PC-9 (cell line): ENCODE data around the gene KRT8. TPM values are rescaled to one million over a fixed set of nuclear protein-coding genes. Genes with fewer than 3 reads are reported as not detected.
A peak's percentile ranks its signal among the peaks of the same experiment; 100 is the strongest.

ENCODE experiments used
- BruUV-seq: library from RNA; stranded (reverse); fragments of 400-500 nt; replicated peaks from 2 replicates; lab custom pipeline; 2021; lab: Mats Ljungman, UMichigan
- CTCF ChIA-PET: fragments of 300-600 bp; sonication (Branson Sonifier 250); formaldehyde crosslinking; loops from one replicate; lab custom pipeline; 2022; ENCODE audit warnings: antibody characterized with exemption; lab: Charles Lee
- POLR2A ChIA-PET: fragments of 300-600 bp; sonication (Branson Sonifier 250); formaldehyde crosslinking; loops from one replicate; lab custom pipeline; 2022; ENCODE audit warnings: antibody characterized with exemption; ENCODE audit not compliant: unreplicated experiment; lab: Charles Lee
- DNase-seq, 2 experiments: peaks; one replicate each; pipeline versions ENCODE4 v3.0.0 to v3.0.0-alpha.2; 2015 to 2022; ENCODE audit warnings: mixed read lengths in 1 of 2
- H2AFZ ChIP-seq: fragments of 200-600 bp; sonication (generic); 2 replicates; pipeline ENCODE4 v1.8.1; 2017; ENCODE audit warnings: antibody characterized with exemption
- H3F3A ChIP-seq: fragments of 200-600 bp; sonication (generic); 2 replicates; pipeline ENCODE4 v1.8.1; 2017; ENCODE audit warnings: antibody characterized with exemption, mild to moderate bottlenecking, low read depth; ENCODE audit not compliant: insufficient read depth
- H3K27ac ChIP-seq: fragments of 200-600 bp; sonication (generic); 2 replicates; pipeline ENCODE4 v1.6.1; 2016; ENCODE audit warnings: mixed run types
- H3K27me3 ChIP-seq: fragments of 200-600 bp; sonication (generic); 2 replicates; pipeline ENCODE4 v1.6.1; 2016; ENCODE audit warnings: low read depth, mixed run types; ENCODE audit not compliant: insufficient read depth
- H3K36me3 ChIP-seq: fragments of 200-600 bp; sonication (generic); 2 replicates; pipeline ENCODE4 v1.6.1; 2016; ENCODE audit warnings: low read depth, mixed run types
- H3K4me1 ChIP-seq: fragments of 200-600 bp; sonication (generic); replicated peaks from 2 replicates; pipeline ENCODE4 v1.6.1; 2016; ENCODE audit warnings: mixed run types; ENCODE audit not compliant: insufficient read depth
- H3K4me2 ChIP-seq: fragments of 200-600 bp; sonication (generic); 2 replicates; pipeline ENCODE4 v1.6.1; 2017; ENCODE audit warnings: mixed run types
- H3K4me3 ChIP-seq: fragments of 200-600 bp; sonication (generic); 2 replicates; pipeline ENCODE4 v1.6.1; 2016; ENCODE audit warnings: mixed run types
- H3K79me2 ChIP-seq: fragments of 200-600 bp; sonication (generic); 2 replicates; pipeline ENCODE4 v1.6.1; 2017; ENCODE audit warnings: low read depth, mixed run types
- H3K9me2 ChIP-seq: fragments of 200-600 bp; sonication (generic); 2 replicates; pipeline ENCODE4 v1.8.1; 2017; ENCODE audit warnings: mild to moderate bottlenecking; ENCODE audit not compliant: insufficient read depth
- H3K9me3 ChIP-seq: fragments of 200-600 bp; sonication (generic); 2 replicates; pipeline ENCODE4 v1.8.1; 2016; ENCODE audit warnings: low read depth; ENCODE audit not compliant: insufficient read depth
- H4K20me1 ChIP-seq: fragments of 200-600 bp; sonication (generic); 2 replicates; pipeline ENCODE4 v1.8.1; 2017; ENCODE audit not compliant: insufficient read depth
- CTCF ChIP-seq: fragments of 200-600 bp; sonication (generic); conservative IDR thresholded peaks from 2 replicates; pipeline ENCODE4 v1.6.1; 2017; ENCODE audit warnings: mixed run types, antibody characterized with exemption, mild to moderate bottlenecking, moderate library complexity
- EZH2 ChIP-seq: fragments of 200-600 bp; sonication (generic); IDR thresholded peaks from 2 replicates; pipeline ENCODE4 v1.8.0; 2017; ENCODE audit warnings: antibody characterized with exemption, low read depth
- intact Hi-C: fragments of 100-400 bp; cut with micrococcal nuclease; formaldehyde crosslinking; loops from one replicate; pipeline ENCODE4 v1.10.0; 2022; ENCODE audit not compliant: unreplicated experiment
- total RNA-seq: library from RNA; stranded (reverse); gene quantifications from 2 replicates; pipeline ENCODE4 v1.2.3, GENCODE V29; 2021

KRT8 gene
- total RNA-seq, 1 experiment from 2014 or later: 2,962 TPM

GRCh38 chr12:52950553-52950952 is 45.7 kb upstream of the KRT8 start:
- CTCF ChIA-PET: interaction anchor here (0.6 kb wide), 1 partner anchor 30 kb away, joined by 4 read pairs; no protein-coding TSS in a partner anchor
- H3F3A ChIP-seq: peaks cover 80% of the 10 kb centered on the region
- intact Hi-C loops: no loop called here
- H3K4me1 ChIP-seq: peaks cover 34% of the 10 kb centered on the region
- no peaks in the 10 kb centered on the region for H3K9me2 ChIP-seq
- H3K9me3 ChIP-seq: no peaks in the 10 kb centered on the region
- H4K20me1 ChIP-seq: peaks cover 39% of the 10 kb centered on the region
- H3K27ac ChIP-seq: peak overlapping the region; percentile 95
- H3K4me3 ChIP-seq: peak overlapping the region; percentile 94
- H2AFZ ChIP-seq: no peak overlapping the region
- peak overlapping the region; percentile 99 for H3K4me2 ChIP-seq
- H3K27me3 ChIP-seq: no peaks in the 10 kb centered on the region
- TF ChIP-seq EZH2 (no peak), CTCF (no peak)
- H3K36me3 ChIP-seq: peaks cover 40% of the 10 kb centered on the region
- DNase-seq: no peak
- no TSS peak for BruUV-seq
- POLR2A ChIA-PET: interaction anchor here (0.6 to 9.3 kb wide), 7 partner anchors 19 to 684 kb away, joined by 3 to 311 read pairs (median 10); partner anchors contain the start of gene KRT8
- H3K79me2 ChIP-seq: peaks cover 67% of the 10 kb centered on the region

- DNase-seq: peak; percentile 61 to 78
- CTCF ChIA-PET: interaction anchor here (0.6 to 0.8 kb wide), 2 partner anchors 25 to 30 kb away, joined by 4 read pairs; no protein-coding TSS in a partner anchor
- peaks cover 81% of the 10 kb centered on the region for H3F3A ChIP-seq
- no peaks in the 10 kb centered on the region for H3K9me3 ChIP-seq
- H3K4me3 ChIP-seq: peak overlapping the region; percentile 94
- peak overlapping the region; percentile 95 for H3K27ac ChIP-seq
- TSS peak; percentile 57 for BruUV-seq
- peaks cover 41% of the 10 kb centered on the region for H3K4me1 ChIP-seq
- H3K36me3 ChIP-seq: peaks cover 40% of the 10 kb centered on the region
- peaks cover 39% of the 10 kb centered on the region for H4K20me1 ChIP-seq
- H3K9me2 ChIP-seq: no peaks in the 10 kb centered on the region
- no peak overlapping the region for H2AFZ ChIP-seq
- TF ChIP-seq CTCF: no peak
- no peak for TF ChIP-seq EZH2
- POLR2A ChIA-PET: interaction anchor here (0.6 to 9.3 kb wide), 11 partner anchors 9 to 177 kb away, joined by 3 to 311 read pairs (median 7); partner anchors contain the start of gene KRT8
- intact Hi-C loops: loop anchor here (1.0 to 5.0 kb wide), 2 partner anchors 44 to 717 kb away; partner anchors contain the start of genes KRT7 and KRT8
- H3K79me2 ChIP-seq: peaks cover 68% of the 10 kb centered on the region
- H3K4me2 ChIP-seq: peak overlapping the region; percentile 99
- H3K27me3 ChIP-seq: no peaks in the 10 kb centered on the region
Observed at GRCh38 chr12:52949413-52950331, 44.8 kb upstream of the KRT8 start.

- TF ChIP-seq CTCF (no peak), EZH2 (no peak)
- BruUV-seq: TSS peak; percentile 18
- ChIA-PET POLR2A (interaction anchor here (0.6 to 9.3 kb wide), 6 partner anchors 22 to 481 kb away, joined by 3 to 311 read pairs (median 8); partner anchors contain the start of gene KRT8), CTCF (interaction anchor here (0.6 kb wide), 1 partner anchor 1576 kb away, joined by 3 read pairs; no protein-coding TSS in a partner anchor)
- peak overlapping the region; percentile 54 for H3K4me3 ChIP-seq
- intact Hi-C loops: loop anchor here (5.0 kb wide), 1 partner anchor 716 kb away; the partner anchor contains the start of gene KRT7
- no peaks in the 10 kb centered on the region for H3K9me2 ChIP-seq
- DNase-seq: no peak
- H3K4me2 ChIP-seq: peak overlapping the region; percentile 93
- H3K4me1 ChIP-seq: peaks cover 54% of the 10 kb centered on the region
- H3K9me3 ChIP-seq: no peaks in the 10 kb centered on the region
- H3K27me3 ChIP-seq: no peaks in the 10 kb centered on the region
- peaks cover 38% of the 10 kb centered on the region for H4K20me1 ChIP-seq
- H3F3A ChIP-seq: peaks cover 83% of the 10 kb centered on the region
- peaks cover 80% of the 10 kb centered on the region for H3K79me2 ChIP-seq
- H3K27ac ChIP-seq: peak overlapping the region; percentile 100
- H2AFZ ChIP-seq: no peak overlapping the region
- H3K36me3 ChIP-seq: peaks cover 37% of the 10 kb centered on the region
Observed at GRCh38 chr12:52947738-52948423, 43.0 kb upstream of the KRT8 start.
